GM12878 (cell line): ENCODE data around the gene SLC23A1. TPM values are rescaled to one million over a fixed set of nuclear protein-coding genes. Genes with fewer than 3 reads are reported as not detected.

ENCODE experiments used
- ATAC-seq: fragments of 200-7000 bp; cut with Tn5 transposase; 3 replicates; pipeline ENCODE4 v1.9.1; 2020; ENCODE audit warnings: mild to moderate bottlenecking, moderate library complexity
- BruUV-seq: library from RNA; stranded (reverse); fragments of 400-500 nt; replicated peaks from 2 replicates; lab custom pipeline; 2021; lab: Mats Ljungman, UMichigan
- CTCF ChIA-PET: fragments of 300-600 bp; sonication (Branson Sonifier 250); formaldehyde crosslinking; extraction: SDS; loops from one replicate; lab custom pipeline; 2021; ENCODE audit warnings: inconsistent platforms; lab: Yijun Ruan, JAX
- POLR2A ChIA-PET: fragments of 350-600 bp; formaldehyde crosslinking; extraction: SDS; loops from one replicate; lab custom pipeline; 2021; ENCODE audit warnings: inconsistent platforms; lab: Charles Lee
- RAD21 ChIA-PET: fragments of 300-600 bp; sonication (Branson Sonifier 250); formaldehyde crosslinking; loops from one replicate; lab custom pipeline; 2023; ENCODE audit warnings: antibody characterized with exemption; ENCODE audit not compliant: unreplicated experiment; lab: Charles Lee
- SMC1A ChIA-PET: fragments of 300-600 bp; sonication (Branson Sonifier 250); formaldehyde crosslinking; loops from one replicate; lab custom pipeline; 2023; ENCODE audit not compliant: unreplicated experiment, uncharacterized antibody; lab: Charles Lee
- DNase-seq: peaks from one replicate; pipeline ENCODE4 v3.0.0-alpha.2; 2011; ENCODE audit warnings: low read depth, low spot score
- FAIRE-seq: peaks from 3 replicates; lab custom pipeline; 2011; peaks lifted over from hg19 to GRCh38; lab: Jason Lieb, UNC
- H2AFZ ChIP-seq: 2 replicates; pipeline ENCODE4 v1.6.0; 2011; ENCODE audit warnings: low read depth, low read length, control low read depth; ENCODE audit not compliant: control insufficient read depth
- H3K27ac ChIP-seq: 2 replicates; pipeline ENCODE4 v1.5.1; 2011; ENCODE audit warnings: control low read depth; ENCODE audit not compliant: control insufficient read depth, insufficient read depth
- H3K27me3 ChIP-seq, 2 experiments: replicated peaks in 1 of 2; 2 replicates each; pipeline versions ENCODE4 v1.6.0 to v1.6.1; 2011; ENCODE audit warnings: low read length in 1 of 2; ENCODE audit not compliant: control insufficient read depth in 2 of 2, insufficient read depth in 2 of 2
- H3K36me3 ChIP-seq, 2 experiments: 2 replicates each; pipeline ENCODE4 v1.5.1; 2011; ENCODE audit warnings: low read length in 1 of 2; ENCODE audit not compliant: control insufficient read depth in 2 of 2, insufficient read depth in 2 of 2
- H3K4me1 ChIP-seq: 2 replicates; pipeline ENCODE4 v1.6.1; 2011; ENCODE audit warnings: mild to moderate bottlenecking, low read length, moderate library complexity, mixed read lengths; ENCODE audit not compliant: control insufficient read depth, insufficient read depth
- H3K4me2 ChIP-seq: 2 replicates; pipeline ENCODE4 v1.6.0; 2011; ENCODE audit warnings: control low read depth; ENCODE audit not compliant: control insufficient read depth, insufficient read depth
- H3K4me3 ChIP-seq: fragments of 200-600 bp; sonication (generic); 2 replicates; pipeline ENCODE4 v1.5.1; 2016
- H3K79me2 ChIP-seq: 2 replicates; pipeline ENCODE4 v1.6.0; 2011; ENCODE audit warnings: low read length; ENCODE audit not compliant: control insufficient read depth, insufficient read depth
- H3K9ac ChIP-seq: 2 replicates; pipeline ENCODE4 v1.8.0; 2011; ENCODE audit warnings: low read length, control low read depth, mixed read lengths; ENCODE audit not compliant: control insufficient read depth, insufficient read depth
- H3K9me3 ChIP-seq: replicated peaks from 3 replicates; pipeline ENCODE4 v1.5.1; 2011; ENCODE audit warnings: mild to moderate bottlenecking, low read length; ENCODE audit not compliant: control insufficient read depth, insufficient read depth
- H4K20me1 ChIP-seq: 2 replicates; pipeline ENCODE4 v1.6.0; 2011; ENCODE audit not compliant: control insufficient read depth, insufficient read depth
- CREM ChIP-seq: IDR thresholded peaks from 2 replicates; pipeline ENCODE4 v1.6.1; 2014; ENCODE audit warnings: antibody characterized with exemption, low read depth
- ETV6 ChIP-seq, 2 experiments: fragments of 450-650 bp in 1 of 2; IDR thresholded peaks in 1 of 2; conservative IDR thresholded peaks in 1 of 2; 2 replicates each; pipeline ENCODE4 v1.6.1; 2014; ENCODE audit warnings: antibody characterized with exemption in 1 of 2, borderline replicate concordance in 1 of 2, low read depth in 1 of 2, mild to moderate bottlenecking in 1 of 2, moderate library complexity in 1 of 2
- EZH2 ChIP-seq: IDR thresholded peaks from 2 replicates; pipeline ENCODE4 v1.6.1; 2012; ENCODE audit warnings: low read depth, mild to moderate bottlenecking, control low read depth, inconsistent platforms, low read length, borderline replicate concordance; ENCODE audit not compliant: control insufficient read depth
- MTA3 ChIP-seq: IDR thresholded peaks from 2 replicates; pipeline ENCODE4 v1.6.1; 2012; ENCODE audit warnings: low read length, inconsistent platforms, borderline replicate concordance
- SIX5 ChIP-seq: IDR thresholded peaks from 2 replicates; pipeline ENCODE4 v1.6.1; 2011; ENCODE audit warnings: mild to moderate bottlenecking, low read depth, low read length, moderate library complexity; ENCODE audit not compliant: severe bottlenecking
- SKIL ChIP-seq: fragments of 450-650 bp; IDR thresholded peaks from 2 replicates; pipeline ENCODE4 v1.6.1; 2017; ENCODE audit warnings: mild to moderate bottlenecking, low read depth, inconsistent platforms; ENCODE audit not compliant: poor library complexity, severe bottlenecking
- SMAD5 ChIP-seq: IDR thresholded peaks from 2 replicates; pipeline ENCODE4 v1.6.1; 2016; ENCODE audit warnings: antibody characterized with exemption, low read depth
- SUZ12 ChIP-seq: fragments of 200-600 bp; sonication (generic); IDR thresholded peaks from one replicate; pipeline ENCODE4 v1.6.1; 2018; ENCODE audit warnings: antibody characterized with exemption, mild to moderate bottlenecking; ENCODE audit not compliant: unreplicated experiment
- USF2 ChIP-seq: IDR thresholded peaks from 2 replicates; pipeline ENCODE4 v1.6.1; 2011; ENCODE audit warnings: low read depth, low read length, improper control_type of control experiment, borderline replicate concordance
- WGBS: methylation state at CpG from one replicate; pipeline ENCODE4 v1.1.6; 2016; ENCODE audit warnings: low lambda C conversion rate; ENCODE audit not compliant: insufficient replicate concordance, insufficient coverage; ENCODE audit errors: missing lambda C conversion rate; 5-methylcytosine and 5-hydroxymethylcytosine counted together
- in situ Hi-C: fragments of 300-500 bp; cut with MboI; formaldehyde crosslinking; loops from 9 replicates; pipeline ENCODE4 v1.14.3; 2018; ENCODE audit warnings: mixed read lengths
- intact Hi-C: fragments of 100-400 bp; cut with micrococcal nuclease; formaldehyde crosslinking; loops from one replicate; pipeline ENCODE4 v1.14.2; 2022; ENCODE audit not compliant: unreplicated experiment
- polyA plus RNA-seq, 11 experiments: library from polyadenylated mRNA; depleted of rRNA in 4 of 11; unstranded in 6 of 11; stranded (reverse) in 5 of 11; fragments of >200 nt; fragmentation: Nextera tagmentation in 4 of 11; fragmentation: Illumina TruSeq in 1 of 11; extraction: Ambion mirVana in 4 of 11; extraction: Trizol in 1 of 11; gene quantifications; 1 replicate in 1 of 11; 2 replicates in 10 of 11; pipeline versions ENCODE4 v1.2.1 to v1.2.3, GENCODE V29; 2011 to 2016; ENCODE audit warnings: inconsistent platforms in 2 of 11, missing spikeins in 2 of 11, low read depth in 1 of 11
- total RNA-seq, 4 experiments: library from RNA; depleted of rRNA in 3 of 4; stranded (reverse); fragments of >200 nt in 3 of 4; fragmentation: Illumina TruSeq in 1 of 4; extraction: Trizol in 1 of 4; gene quantifications; 2 replicates each; pipeline versions ENCODE4 v1.2.1 to v1.2.3, GENCODE V29; 2013 to 2021

The SLC23A1 gene
- total and polyA plus RNA-seq, 10 of the 15 experiments (the other 5 are each of a cell fraction or from before 2014, with no cell fraction given) = 0.35 to 4.7 (median 1.6) TPM

- no TSS peak for BruUV-seq
- no peak overlapping the region for H3K9ac ChIP-seq
- SMC1A ChIA-PET = interaction anchor here (0.7 to 4.4 kb wide), 10 partner anchors 9 to 167 kb away, joined by 3 to 105 read pairs (median 5); partner anchors contain the start of gene DNAJC18
These were observed 35.7 kb upstream of the SLC23A1 start for GRCh38 chr5:139418793-139419192.

More at GRCh38 chr5:139418793-139419192, 35.7 kb upstream of the SLC23A1 start:
- DNase-seq = no peak
- Histone ChIP-seq H3K9me3 (no peaks in the 10 kb centered on the region), H3K4me3 (no peak overlapping the region), H3K79me2 (no peaks in the 10 kb centered on the region), H4K20me1 (no peaks in the 10 kb centered on the region), H3K27me3 (no peaks in the 10 kb centered on the region), H3K36me3 (peaks cover 0 to 3% of the 10 kb centered on the region in 2 experiments; a peak in 2 of 4 replicates), H3K4me1 (peaks cover 17% of the 10 kb centered on the region), H2AFZ (no peak overlapping the region), H3K27ac (no peak overlapping the region), H3K4me2 (no peak overlapping the region)
- CTCF ChIA-PET = interaction anchor here (0.7 to 9.5 kb wide), 16 partner anchors 8 to 236 kb away, joined by 3 to 491 read pairs (median 5); partner anchors contain the start of genes PAIP2 and PROB1
- in situ Hi-C loops (no loop called here), intact Hi-C loops (no loop called here)
- RAD21 ChIA-PET = interaction anchor here (1.0 to 9.2 kb wide), 7 partner anchors 11 to 208 kb away, joined by 3 to 241 read pairs (median 4); partner anchors contain the start of genes SPATA24 and UBE2D2
- no peak for ATAC-seq
- TF ChIP-seq CREM (no peak), SUZ12 (no peak), SKIL (no peak), EZH2 (no peak), SMAD5 (no peak), ETV6 (conservative IDR thresholded peaks at IDR 0.05 in 1 of 2, IDR thresholded peaks at IDR 0.05 in 1 of 2; ENCODE audit: borderline replicate concordance in 1 of 2, low read depth in 1 of 2) (no peak), MTA3 (no peak), USF2 (no peak), SIX5 (no peak)
- POLR2A ChIA-PET = interaction anchor here (0.8 to 2.3 kb wide), 6 partner anchors 12 to 95 kb away, joined by 3 to 8 read pairs (median 4); partner anchors contain the start of gene SPATA24
- 90% methylated on average over 1 of the region's 1 CpG for WGBS
- FAIRE-seq = no peak
